ENCODE data around the gene GPATCH1.
A peak's percentile ranks its signal among the peaks of the same experiment; 100 is the strongest.
"Not testable (repeated sequence)": the region's sequence is repeated elsewhere in the genome, so short reads cannot be mapped to it uniquely, and the experiment has no call there.

Gene GPATCH1, protein sequence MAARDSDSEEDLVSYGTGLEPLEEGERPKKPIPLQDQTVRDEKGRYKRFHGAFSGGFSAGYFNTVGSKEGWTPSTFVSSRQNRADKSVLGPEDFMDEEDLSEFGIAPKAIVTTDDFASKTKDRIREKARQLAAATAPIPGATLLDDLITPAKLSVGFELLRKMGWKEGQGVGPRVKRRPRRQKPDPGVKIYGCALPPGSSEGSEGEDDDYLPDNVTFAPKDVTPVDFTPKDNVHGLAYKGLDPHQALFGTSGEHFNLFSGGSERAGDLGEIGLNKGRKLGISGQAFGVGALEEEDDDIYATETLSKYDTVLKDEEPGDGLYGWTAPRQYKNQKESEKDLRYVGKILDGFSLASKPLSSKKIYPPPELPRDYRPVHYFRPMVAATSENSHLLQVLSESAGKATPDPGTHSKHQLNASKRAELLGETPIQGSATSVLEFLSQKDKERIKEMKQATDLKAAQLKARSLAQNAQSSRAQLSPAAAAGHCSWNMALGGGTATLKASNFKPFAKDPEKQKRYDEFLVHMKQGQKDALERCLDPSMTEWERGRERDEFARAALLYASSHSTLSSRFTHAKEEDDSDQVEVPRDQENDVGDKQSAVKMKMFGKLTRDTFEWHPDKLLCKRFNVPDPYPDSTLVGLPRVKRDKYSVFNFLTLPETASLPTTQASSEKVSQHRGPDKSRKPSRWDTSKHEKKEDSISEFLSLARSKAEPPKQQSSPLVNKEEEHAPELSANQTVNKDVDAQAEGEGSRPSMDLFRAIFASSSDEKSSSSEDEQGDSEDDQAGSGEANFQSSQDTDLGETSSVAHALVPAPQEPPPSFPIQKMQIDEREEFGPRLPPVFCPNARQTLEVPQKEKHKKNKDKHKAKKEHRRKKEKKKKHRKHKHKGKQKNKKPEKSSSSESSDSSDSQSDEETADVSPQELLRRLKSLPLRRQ

DNA sequence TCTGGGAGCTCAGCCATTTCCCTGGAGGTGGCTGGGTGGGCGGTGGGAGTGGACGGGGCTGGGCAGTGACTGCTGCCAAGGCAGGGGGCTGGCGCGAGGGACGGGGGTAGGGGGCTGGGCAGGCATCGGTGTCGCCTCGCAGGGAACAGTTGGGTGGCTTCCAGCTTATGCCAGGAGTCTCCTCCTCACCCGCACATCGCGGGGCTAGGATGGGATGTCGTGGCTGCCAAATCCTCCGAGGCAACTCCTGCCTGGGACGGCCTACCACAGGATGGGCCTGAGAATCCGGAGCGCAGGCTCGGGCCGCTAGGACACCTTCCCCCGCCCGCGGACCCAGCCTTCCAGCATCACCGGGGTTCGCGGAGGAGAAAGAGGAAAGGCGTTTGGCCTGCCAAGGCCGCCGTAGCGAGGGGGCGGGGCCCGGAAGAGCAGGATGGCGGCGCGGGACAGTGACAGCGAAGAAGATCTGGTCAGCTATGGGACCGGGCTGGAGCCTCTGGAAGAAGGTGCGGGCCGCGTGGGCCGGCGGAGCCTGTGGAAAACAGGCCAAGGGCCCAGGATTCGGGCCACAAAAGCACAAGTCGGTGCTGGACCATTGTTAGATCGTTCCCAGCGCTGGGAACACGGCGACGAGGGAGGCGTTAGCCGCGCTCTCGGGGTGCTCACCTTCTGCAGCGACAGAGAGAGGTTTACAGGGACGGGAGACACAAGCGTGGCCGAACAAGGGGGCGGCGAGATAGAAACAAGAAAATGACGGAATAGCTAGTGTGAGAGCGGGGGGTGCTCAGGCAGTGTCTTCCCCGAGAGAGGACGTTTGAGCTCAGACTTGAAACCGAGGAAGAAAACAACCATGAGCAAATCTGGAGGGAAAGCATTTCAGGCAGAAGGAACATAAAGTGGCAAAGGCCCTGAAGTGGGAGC, at the start of gene GPATCH1:
Gene GPATCH1 (plus strand): TSS at position 421 of the 921 bp plus-strand sequence. CDS start 13 bp downstream, at position 434.
- DNase-seq (ENCODE audit: low spot score) = peak; percentile 88

DNA sequence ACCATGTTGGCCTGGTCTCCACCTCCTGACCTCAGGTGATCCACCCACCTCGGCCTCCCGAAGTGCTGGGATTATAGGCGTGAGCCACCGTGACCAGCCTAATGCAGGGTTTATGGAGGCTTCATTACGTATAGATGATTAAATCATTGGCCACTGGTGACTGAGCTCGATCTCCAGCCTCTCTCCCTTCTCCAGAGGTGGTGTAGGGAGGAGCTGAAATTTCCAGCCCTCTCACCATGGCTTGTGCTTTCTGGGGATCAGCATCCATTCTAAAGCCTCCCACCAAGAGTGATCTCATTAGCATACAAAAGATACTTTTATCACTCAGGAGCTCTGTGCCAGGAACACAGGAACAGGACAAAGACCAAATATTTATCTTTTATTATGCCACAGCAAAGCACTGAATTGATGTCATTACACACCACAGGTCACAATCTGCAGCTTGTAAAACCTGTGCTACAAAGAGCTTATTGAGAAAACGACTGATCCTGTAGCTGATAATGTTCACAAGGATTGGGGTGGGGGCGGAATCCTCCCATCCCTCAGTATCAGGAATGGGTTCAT, 48.7 kb upstream of the GPATCH1 start:
- no peak for DNase-seq (ENCODE audit: low spot score)

DNA sequence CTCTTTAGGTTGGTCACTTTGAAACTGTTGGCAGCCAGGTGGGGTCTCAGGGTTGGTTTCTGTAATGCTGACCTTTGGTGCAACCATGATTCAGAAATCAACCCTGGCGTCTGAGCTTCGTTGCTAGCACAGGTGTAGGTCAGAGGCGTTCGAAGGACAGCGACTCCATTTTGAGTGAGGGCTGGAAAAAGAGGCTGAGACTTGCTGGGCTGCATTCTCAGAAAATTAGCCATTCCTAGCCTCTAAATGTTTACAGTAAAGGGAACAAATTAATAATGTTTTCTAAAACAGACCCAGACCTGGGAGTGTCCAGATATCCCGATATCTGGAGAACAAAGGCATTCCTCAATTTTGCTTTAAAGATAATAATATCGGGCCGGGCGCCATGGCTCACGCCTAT, 45.5 kb upstream of the GPATCH1 start:
- no peak for DNase-seq (ENCODE audit: low spot score)

DNA sequence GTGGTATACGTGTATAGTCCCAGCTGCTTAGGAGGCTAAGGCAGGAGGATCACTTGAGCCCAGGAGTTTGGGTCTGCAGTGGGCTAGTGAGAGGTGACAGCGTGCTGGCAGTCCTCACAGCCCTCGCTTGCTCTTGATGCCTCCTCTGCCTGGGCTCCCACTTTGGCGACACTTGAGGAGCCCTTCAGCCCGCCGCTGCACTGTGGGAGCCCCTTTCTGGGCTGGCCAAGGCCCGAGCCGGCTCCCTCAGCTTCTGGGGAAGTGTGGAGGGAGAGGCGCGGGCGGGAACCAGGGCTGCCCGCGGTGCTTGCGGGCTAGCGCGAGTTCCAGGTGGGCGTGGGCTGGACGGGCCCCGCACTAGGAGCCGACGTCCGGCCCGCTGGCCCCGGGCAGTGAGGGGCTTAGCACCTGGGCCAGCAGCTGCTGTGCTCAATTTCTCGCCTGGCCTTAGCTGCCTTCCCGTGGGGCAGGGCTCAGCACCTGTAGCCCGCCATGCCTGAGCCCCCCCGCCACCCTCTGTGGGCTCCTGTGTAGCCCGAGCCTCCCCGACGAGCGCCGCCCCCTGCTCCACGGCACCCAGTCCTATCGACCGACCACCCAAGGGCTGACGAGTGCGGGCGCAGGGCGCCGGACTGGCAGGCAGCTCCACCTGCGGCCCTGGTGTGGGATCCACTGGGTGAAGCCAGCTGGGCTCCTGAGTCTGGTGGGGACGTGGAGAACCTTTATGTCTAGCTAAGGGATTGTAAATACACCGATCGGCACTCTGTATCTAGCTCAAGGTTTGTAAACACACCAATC, 44.4 kb upstream of the GPATCH1 start:
- not testable (repeated sequence) for DNase-seq (ENCODE audit: low spot score)

DNA sequence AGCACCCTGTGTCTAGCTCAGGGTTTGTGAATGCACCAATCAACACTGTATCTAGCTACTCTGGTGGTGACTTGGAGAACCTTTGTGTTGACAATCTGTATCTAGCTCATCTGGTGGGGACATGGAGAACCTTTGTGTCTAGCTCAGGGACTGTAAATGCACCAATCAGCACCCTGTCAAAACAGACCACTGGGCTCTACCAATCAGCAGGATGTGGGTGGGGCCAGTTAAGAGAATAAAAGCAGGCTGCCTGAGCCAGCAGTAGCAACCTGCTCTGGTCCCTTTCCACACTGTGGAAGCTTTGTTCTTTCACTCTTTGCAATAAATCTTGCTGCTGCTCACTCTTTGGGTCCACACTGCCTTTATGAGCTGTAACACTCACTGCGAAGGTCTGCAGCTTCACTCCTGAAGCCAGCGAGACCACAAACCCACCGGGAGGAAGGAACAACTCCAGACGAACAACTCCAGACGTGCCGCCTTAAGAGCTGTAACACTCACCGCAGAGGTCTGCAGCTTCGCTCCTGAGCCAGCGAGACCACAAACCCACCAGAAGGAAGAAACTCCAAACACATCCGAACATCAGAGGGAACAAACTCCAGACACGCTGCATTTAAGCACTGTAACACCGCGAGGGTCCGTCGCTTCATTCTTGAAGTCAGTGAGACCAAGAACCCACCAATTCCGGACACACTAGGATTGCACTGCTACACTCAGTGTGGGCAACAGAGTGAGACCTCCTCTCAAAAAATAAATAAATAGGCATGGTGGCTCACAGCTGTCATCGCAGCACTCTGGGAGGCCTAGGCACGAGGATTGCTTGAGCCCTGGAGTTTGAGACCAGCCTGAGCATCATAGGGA, 43.6 kb upstream of the GPATCH1 start:
- peak; percentile 3 for DNase-seq (ENCODE audit: low spot score)

DNA sequence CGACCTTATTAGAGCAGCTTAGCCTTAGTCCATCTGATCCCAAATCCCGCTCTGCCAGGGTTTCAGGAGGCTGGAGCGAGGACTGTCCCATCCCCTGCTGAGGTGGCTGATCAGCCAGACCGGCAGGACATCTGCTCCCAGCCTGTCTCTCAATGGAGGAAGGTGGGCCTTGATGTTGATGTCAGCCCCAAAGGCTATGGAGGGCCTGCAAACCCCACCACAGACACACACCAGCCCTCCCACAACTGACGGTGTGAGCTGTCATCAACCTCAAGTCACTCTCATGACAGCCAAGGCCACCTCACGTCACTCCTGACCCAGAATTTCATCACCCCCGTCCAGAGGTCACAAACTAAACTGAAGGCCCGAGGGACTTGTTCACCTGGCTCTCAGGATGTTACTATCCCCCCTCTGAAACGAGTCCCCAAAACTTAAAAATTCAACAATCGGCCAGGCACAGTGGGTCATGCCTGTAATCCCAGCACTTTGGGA, 41.8 kb upstream of the GPATCH1 start:
- DNase-seq (ENCODE audit: low spot score) = no peak

DNA sequence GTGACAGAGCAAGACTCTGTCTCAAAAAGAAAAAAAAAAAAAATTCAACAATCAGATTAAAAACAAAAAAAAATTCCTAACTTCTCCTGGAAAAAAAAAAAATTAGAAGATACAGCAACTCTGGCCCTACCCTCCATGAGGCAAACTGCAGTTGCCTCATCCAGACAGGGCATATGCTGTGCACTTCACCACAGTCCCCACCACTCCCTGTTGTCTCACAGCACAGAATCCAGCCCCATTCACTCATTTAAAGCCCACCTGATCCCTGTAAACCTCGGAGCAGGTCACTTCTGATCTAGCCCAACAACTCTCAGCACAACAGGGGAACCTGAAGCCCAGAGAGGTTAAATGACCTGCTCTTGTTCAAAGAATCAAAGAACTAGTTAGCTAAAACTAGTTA, 41.2 kb upstream of the GPATCH1 start:
- no peak for DNase-seq (ENCODE audit: low spot score)

DNA sequence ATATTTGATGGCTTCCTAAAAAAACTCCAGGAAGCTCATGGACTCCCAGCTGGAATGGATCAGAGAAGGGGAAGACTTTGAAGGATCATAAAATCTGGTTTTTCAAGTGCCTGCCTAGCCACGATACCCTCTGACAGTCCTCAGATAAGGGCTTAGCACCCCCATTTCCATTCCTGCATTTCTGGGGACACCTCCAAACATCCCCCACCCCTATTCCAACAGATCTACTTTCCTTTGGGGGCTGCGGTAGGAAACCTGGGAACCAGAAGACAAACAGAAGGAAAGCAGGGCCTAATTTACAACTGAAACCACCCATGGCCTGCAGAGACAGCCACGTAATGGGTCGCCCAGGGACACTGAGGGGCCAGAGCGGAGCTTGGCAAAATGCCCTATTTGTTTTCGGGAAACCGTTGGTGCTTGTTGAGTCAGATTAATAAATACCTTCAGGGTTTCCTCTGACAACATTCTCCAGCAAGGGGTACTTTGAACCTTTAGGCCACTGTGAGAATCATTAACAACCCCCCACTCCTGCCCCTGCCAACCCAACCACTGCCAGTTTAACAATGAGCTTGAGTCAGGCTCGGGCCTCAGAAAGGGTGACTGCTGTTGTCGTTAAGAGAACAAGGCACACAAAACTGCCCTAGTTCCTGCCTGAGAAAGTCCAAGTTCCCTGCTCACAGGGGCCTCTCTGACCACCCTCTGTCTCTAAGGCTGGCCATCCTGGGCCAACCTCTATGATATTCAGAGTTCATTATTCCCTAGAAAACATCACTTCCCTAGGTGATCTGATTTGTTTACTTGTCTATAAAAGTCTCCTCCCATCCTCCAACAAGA, 39.8 kb upstream of the GPATCH1 start:
- DNase-seq (ENCODE audit: low spot score) = no peak

DNA sequence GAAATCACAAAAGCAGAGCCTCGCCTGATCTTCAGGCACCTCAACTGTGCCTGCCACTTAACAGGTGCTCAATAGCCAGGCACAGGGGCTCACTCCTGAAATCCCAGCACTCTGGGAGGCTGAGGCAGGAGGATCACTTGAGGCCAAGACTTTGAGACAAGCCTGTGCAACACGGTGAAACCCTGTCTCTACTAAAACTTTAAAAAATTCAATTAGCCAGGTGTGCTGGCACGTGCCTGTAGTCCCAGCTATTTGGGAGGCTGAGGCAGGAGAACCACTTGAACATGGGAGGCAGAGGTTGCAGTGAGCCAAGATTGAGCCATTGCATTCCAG, 39.2 kb upstream of the GPATCH1 start:
- not testable (repeated sequence) for DNase-seq (ENCODE audit: low spot score)

DNA sequence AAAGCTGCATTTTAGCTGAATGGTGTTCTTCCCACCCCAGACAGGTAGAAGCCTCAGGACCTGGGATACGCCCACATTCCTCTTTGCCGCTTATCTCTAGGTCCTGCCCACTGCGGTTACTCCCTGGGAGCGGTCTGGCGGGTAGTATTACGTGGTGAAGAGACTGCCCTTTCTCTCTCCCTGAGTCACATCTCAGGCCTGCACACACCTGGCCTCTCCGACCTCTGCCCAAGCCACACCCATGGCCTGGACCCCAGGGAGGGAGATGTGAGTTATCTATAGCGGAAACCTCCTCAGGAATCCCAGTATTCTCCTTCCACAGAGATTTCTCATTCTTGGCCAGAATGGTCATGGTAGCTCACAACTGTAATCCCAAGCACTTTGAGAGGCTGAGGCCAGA, 33.6 kb upstream of the GPATCH1 start:
- DNase-seq (ENCODE audit: low spot score) = no peak

DNA sequence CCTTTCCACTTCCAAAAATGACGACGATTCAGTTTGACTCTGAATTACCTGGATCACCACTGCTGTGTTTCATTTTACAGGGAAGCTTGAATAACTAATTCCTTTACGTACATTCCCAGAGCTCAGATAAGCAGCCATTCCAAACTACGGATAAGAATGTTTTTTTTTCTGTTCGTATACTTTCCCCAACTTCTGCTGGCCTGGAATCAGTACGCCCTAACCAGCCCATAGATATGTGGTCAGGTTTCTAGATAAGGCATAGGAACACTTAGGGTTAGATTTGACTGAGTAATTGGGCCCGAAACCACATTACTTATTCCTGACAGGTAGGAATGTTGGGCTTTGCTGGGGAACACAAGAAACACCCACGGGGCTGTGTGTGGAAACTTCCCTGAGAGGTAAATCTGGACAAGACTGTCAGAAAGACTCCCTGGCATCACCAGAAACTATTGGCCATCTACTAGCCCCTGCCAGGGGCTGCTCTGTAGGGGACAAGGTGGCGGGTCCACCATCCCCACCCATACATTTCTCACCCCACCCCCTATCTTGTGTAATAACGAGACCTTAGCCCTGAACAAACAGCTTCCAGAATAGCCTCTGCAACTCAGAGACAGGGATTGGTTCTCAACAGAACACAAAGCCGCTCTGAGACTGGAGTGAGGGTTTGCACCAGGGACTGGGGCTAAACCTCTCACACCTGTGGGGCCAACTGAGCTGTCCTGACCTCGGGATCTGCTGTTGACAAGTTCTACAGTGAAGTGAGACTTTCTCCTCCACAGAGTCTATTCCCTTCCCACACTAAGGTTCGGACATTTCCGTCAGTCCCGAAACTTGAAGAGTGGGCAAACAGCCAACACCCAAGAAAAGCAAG, 31.9 kb upstream of the GPATCH1 start:
- DNase-seq (ENCODE audit: low spot score) = no peak

DNA sequence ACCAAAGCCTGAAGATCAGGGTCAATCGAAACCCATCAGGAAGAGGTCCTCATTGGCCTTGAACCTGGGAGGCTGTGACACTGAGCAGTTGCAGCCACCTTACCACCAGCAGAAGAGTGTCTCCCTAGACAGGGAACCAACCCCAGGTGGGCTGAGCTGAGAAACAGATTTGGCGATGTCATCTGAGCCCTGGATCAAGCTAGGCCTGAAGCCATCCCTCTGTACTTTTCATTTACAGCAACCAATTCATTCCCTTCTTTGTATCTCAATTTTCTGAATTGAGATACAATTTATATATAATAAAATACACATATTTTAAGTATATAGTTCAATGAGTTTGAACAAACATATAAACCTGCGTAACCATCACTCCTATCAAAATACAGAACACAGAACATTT, 30.9 kb upstream of the GPATCH1 start:
- no peak for DNase-seq (ENCODE audit: low spot score)

DNA sequence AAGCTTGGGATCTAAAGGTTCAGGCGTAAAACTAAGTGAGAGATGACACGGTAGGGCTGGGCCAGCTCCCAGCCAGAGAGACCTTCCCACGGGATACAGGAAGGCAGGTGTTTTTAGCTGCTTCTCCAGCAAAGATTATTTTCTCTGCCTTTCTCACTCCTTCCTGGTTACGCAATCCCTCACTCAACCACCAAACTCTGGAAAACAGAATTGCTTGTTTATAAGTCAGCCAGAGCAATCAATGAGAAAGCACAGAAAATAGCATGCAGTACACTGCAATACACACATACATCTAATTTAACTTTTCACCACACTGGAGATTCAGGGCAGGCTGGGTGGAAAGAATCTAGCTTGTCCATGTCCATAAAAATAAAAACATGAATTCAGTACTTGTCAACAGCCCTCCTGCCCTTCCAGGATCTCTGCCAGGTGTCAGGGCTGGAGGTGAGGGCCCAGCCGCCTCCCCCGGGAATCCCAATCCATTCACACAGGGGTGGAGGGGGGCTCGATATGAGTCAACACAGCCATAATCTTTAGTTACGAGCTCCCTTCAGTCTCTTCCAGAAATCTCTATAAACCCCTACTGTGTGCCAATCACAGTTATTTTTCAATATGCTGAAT, 28.5 kb upstream of the GPATCH1 start:
- no peak for DNase-seq (ENCODE audit: low spot score)

DNA sequence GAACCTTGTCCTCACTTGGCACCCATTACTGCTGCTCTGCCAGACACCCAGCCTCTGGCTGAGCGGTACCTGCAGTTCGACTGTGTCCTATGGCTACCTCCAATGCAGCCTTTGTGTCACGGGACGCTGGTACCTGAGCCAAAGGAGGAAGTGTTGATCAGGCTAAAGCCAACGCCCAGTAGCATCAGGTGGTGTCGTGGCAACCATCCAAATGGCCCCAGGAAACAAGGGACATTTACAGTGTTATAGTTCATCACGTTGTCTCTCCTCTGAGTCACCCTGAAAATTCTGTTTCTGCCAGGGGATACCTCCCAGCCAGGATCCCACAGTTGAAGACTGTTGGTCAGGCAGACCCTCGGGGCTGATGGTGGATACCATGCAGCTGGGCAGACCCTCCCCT, 26.4 kb upstream of the GPATCH1 start:
- no peak for DNase-seq (ENCODE audit: low spot score)

DNA sequence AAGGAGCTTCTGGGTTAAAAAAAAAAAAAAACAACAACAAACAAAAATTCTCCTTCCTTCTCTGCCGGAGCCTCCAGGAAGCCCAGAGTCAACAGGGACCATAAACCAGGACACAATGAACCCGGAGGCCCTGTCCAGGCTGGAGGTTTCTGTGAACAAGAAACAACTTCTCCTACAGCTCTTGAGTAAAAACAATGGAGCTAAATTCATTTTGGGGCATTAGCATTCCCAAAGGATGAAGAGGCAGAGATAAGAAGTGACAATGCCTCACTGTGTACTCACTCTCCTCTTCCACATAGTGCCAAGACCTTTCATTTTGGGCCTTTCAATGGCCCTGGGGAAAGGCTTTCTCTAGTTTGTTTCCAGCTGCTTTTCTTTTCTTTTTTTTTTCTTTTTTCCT, 25.3 kb upstream of the GPATCH1 start:
- no peak for DNase-seq (ENCODE audit: low spot score)

DNA sequence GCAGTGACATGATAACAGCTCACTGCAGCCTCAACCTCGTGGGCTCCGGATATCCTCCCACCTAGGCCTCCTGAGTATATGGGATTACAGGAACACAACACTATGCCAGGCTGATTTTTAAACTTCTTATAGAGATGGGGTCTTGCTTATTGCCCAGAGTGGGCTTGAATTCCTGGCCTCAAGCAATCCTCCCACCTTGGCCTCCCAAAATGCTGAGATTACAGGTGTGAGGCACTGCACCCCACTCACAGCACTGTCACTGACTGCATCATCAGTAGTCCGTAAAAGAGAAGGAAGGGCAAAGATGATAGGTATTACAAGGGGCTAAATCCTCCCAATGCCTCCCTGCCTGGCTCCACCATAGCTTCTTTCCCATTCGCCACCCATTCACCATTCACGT, 20.4 kb upstream of the GPATCH1 start:
- no peak for DNase-seq (ENCODE audit: low spot score)

DNA sequence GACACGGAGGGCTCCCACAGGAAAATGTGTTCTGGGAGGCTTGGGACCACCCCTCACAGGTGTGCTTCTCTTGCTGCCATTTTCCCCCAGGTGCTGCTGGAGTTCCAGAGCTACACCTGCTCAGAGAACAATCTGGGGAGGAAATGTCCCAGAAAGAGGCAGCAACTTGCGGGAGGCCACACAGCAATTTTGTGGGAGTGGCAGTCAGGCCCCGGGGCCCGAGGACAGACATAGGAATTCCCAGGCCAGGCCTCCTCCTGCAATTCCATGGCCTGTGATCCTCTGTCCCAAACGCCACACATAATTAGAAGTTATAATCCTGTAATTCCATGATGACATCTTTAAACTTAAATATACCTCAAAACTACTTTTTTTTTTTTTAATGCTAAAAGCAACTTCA, 18.1 kb upstream of the GPATCH1 start:
- no peak for DNase-seq (ENCODE audit: low spot score)
